Osteoblast (primary cell): ENCODE results near the gene CALHM1. TPM values are rescaled to one million over a fixed set of nuclear protein-coding genes. Genes with fewer than 3 reads are reported as not detected.

Experiments used
- DNase-seq: peaks from one replicate; pipeline ENCODE4 v3.0.0; 2011; ENCODE audit warnings: low spot score, mixed read lengths; ENCODE audit not compliant: insufficient read length; ENCODE audit errors: missing footprints
- H2AFZ ChIP-seq: 2 replicates; pipeline ENCODE4 v1.6.0; 2011; ENCODE audit warnings: mild to moderate bottlenecking, low read length
- H3K27ac ChIP-seq: 2 replicates; pipeline ENCODE4 v1.5.1; 2011; ENCODE audit warnings: mild to moderate bottlenecking, low read depth, low read length, moderate library complexity
- H3K27me3 ChIP-seq: 2 replicates; pipeline ENCODE4 v1.6.0; 2012; ENCODE audit warnings: mild to moderate bottlenecking, control low read depth, inconsistent platforms, low read length, moderate library complexity; ENCODE audit not compliant: insufficient read depth
- H3K36me3 ChIP-seq: 2 replicates; pipeline ENCODE4 v1.5.1; 2011; ENCODE audit warnings: mild to moderate bottlenecking, low read length, control low read depth, moderate library complexity; ENCODE audit not compliant: insufficient read depth
- H3K4me1 ChIP-seq: 2 replicates; pipeline ENCODE4 v1.5.1; 2011; ENCODE audit warnings: mild to moderate bottlenecking, low read length, control low read depth, moderate library complexity; ENCODE audit not compliant: insufficient read depth
- H3K4me2 ChIP-seq: 2 replicates; pipeline ENCODE4 v1.6.0; 2011; ENCODE audit warnings: mild to moderate bottlenecking, low read length; ENCODE audit not compliant: insufficient read depth
- H3K4me3 ChIP-seq: fragments of 200-600 bp; sonication (generic); 3 replicates; pipeline ENCODE4 v1.5.1; 2012; ENCODE audit warnings: mild to moderate bottlenecking, low read length, inconsistent platforms; ENCODE audit not compliant: insufficient read depth
- H3K79me2 ChIP-seq: 2 replicates; pipeline ENCODE4 v1.6.0; 2012; ENCODE audit warnings: mild to moderate bottlenecking, low read length, control low read depth, inconsistent platforms; ENCODE audit not compliant: insufficient read depth
- H3K9me3 ChIP-seq: 2 replicates; pipeline ENCODE4 v1.5.1; 2011; ENCODE audit warnings: low read depth, low read length, control low read depth
- H4K20me1 ChIP-seq: 2 replicates; pipeline ENCODE4 v1.6.0; 2012; ENCODE audit warnings: mild to moderate bottlenecking, low read length, control low read depth; ENCODE audit not compliant: insufficient read depth
- CTCF ChIP-seq: IDR thresholded peaks from 2 replicates; pipeline ENCODE4 v1.5.1; 2011; ENCODE audit warnings: mild to moderate bottlenecking, low read depth, low read length, moderate library complexity; ENCODE audit errors: extremely low read depth
- total RNA-seq: library from RNA; depleted of rRNA; stranded (reverse); fragments of >200 nt; gene quantifications from 2 replicates; pipeline ENCODE4 v1.2.3, GENCODE V29; 2012

CALHM1 gene
- total RNA-seq, 1 donor: not detected

- Histone ChIP-seq H3K27ac (peak overlapping the region; percentile 84), H3K4me3 (no peak overlapping the region), H3K4me2 (no peak overlapping the region), H3K4me1 (peaks cover 23% of the 10 kb centered on the region), H3K9me3 (no peaks in the 10 kb centered on the region), H3K27me3 (no peaks in the 10 kb centered on the region), H4K20me1 (peaks cover 37% of the 10 kb centered on the region), H3K36me3 (peaks cover 83% of the 10 kb centered on the region), H3K79me2 (peaks cover 8% of the 10 kb centered on the region), H2AFZ (no peak overlapping the region)
- no peak for DNase-seq
- TF ChIP-seq CTCF: no peak
These were observed 17.5 kb downstream of the CALHM1 start for GRCh38 chr10:103441206-103441605.

- Histone ChIP-seq H4K20me1 (peaks cover 30% of the 10 kb centered on the region), H3K9me3 (no peaks in the 10 kb centered on the region), H3K27me3 (no peaks in the 10 kb centered on the region), H3K4me1 (peaks cover 15% of the 10 kb centered on the region), H3K27ac (no peak overlapping the region), H3K4me2 (no peak overlapping the region), H3K79me2 (peaks cover 4% of the 10 kb centered on the region), H2AFZ (no peak overlapping the region), H3K36me3 (peaks cover 83% of the 10 kb centered on the region), H3K4me3 (no peak overlapping the region)
- TF ChIP-seq CTCF: no peak
- DNase-seq: no peak
These were observed 18.3 kb downstream of the CALHM1 start for GRCh38 chr10:103440416-103440815.

- peaks cover 14% of the 10 kb centered on the region for H3K4me1 ChIP-seq
- no peak overlapping the region for H3K27ac ChIP-seq
- no peaks in the 10 kb centered on the region for H3K79me2 ChIP-seq
- no peak overlapping the region for H3K4me2 ChIP-seq
- H3K4me3 ChIP-seq: no peak overlapping the region
- peaks cover 83% of the 10 kb centered on the region for H3K36me3 ChIP-seq
- peaks cover 25% of the 10 kb centered on the region for H4K20me1 ChIP-seq
- no peaks in the 10 kb centered on the region for H3K27me3 ChIP-seq
- H3K9me3 ChIP-seq: no peaks in the 10 kb centered on the region
- TF ChIP-seq CTCF: no peak
- DNase-seq: no peak
- H2AFZ ChIP-seq: no peak overlapping the region
These were observed 18.9 kb downstream of the CALHM1 start for GRCh38 chr10:103439776-103440175.

- peak overlapping the region; percentile 21 for H3K4me2 ChIP-seq
- peaks cover 65% of the 10 kb centered on the region for H3K36me3 ChIP-seq
- H3K4me1 ChIP-seq: peaks cover 17% of the 10 kb centered on the region
- H3K27me3 ChIP-seq: no peaks in the 10 kb centered on the region
- peaks cover 22% of the 10 kb centered on the region for H4K20me1 ChIP-seq
- H3K4me3 ChIP-seq: no peak overlapping the region
- H2AFZ ChIP-seq: no peak overlapping the region
- peak overlapping the region; percentile 30 for H3K27ac ChIP-seq
- no peak for TF ChIP-seq CTCF
- no peaks in the 10 kb centered on the region for H3K79me2 ChIP-seq
- peak; percentile 89 for DNase-seq
- no peaks in the 10 kb centered on the region for H3K9me3 ChIP-seq
These were observed 24.8 kb downstream of the CALHM1 start for GRCh38 chr10:103433858-103434257.
